ENCODE data around the gene APBA2.

The APBA2 gene

DNA sequence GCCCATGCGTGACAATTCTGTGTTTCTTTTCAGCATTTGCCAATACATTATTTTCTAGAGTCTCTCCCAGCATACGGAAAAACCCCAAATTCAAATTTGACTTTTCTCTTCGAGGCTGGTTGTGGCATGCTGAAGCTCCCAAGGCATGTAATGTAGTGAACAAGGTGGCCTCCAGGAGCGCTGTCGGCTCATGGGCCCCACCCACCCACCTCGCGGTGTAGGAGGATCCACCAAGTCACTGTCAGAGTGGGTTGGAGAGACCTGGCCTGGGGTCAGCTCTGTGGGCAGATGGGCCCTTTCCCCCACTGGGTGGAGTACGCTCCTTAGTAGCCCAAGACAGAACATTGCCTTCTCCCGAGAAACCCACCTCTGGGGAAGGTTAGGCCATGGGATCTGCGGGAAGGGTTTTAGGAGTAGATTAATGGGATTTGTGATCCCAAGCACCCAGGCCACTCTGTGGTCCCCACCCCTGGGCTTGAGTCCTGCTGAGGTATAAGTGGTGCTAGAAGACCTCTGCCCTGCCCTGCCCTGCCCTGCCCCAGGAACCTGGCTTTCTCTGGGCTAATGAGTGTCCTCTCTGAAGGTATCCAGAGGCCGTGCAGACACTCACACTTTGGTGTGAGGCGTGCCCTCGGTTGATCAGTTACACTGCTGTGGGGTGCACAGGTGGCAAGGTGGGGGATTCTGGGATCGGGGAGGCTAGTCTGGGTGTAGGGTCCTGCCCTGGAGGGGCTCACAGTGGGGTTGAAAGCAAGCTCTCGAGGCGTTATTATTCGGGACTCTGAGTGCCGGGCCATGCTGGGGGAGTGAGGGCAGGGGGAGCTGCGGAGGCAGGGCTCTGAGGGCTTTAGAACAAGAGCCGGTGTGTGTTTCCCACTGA lies 97.9 kb downstream of the APBA2 start:
- no peak for DNase-seq (ENCODE audit: low read depth in 2 of 2)

DNA sequence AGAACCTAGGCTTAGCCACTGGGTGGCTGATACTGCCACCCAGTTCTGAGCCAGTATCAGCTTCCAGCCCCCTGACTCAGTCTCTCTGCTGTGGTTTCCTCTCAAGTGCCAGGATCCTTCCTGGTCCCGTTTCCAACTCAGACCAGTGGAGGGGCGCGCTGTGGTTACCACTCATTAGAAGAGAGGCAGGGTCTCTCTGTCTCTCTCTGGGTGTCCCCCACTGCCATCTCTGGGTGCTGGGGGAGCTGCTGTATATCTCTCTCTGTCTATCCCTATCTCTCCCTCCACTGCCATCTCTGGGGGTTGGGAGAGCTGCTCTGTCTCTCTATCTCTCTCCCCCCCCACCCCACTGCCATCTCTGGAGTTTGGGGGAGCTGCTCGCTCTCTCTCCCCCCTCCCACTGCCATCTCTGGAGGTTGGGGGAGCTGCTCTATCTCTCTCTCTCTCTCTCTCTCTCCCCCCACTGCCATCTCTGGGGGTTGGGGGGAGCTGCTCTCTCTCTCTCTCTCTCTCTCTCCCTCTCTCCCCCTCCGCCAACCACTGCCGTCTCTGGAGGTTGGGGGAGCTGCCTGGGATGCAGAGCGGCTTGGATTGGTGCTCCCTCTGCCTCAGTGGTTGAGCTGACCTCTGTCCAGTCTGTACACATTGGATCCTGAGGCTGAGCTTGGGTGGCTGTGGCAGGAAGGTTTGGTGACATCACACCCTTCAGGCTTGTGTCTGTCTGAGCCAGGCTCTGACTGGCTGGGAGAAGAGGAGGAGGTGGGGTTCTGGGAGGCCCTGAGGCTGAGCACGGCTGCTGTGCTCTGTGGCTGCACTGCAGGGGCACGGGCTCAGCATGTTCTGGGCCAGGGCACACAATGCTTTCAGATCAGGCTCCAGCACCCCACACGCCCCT lies 98.9 kb downstream of the APBA2 start:
- DNase-seq (ENCODE audit: low read depth in 2 of 2): no peak

GRCh38 chr15:28985316-28985645 lies 99.5 kb downstream of the APBA2 start:
- no peak for DNase-seq (ENCODE audit: low read depth in 2 of 2)

- DNase-seq (ENCODE audit: low read depth in 2 of 2): no peak
These were observed 99.9 kb downstream of the APBA2 start for GRCh38 chr15:28985691-28986090.

- DNase-seq (ENCODE audit: low read depth in 2 of 2): no peak
These were observed 100.3 kb downstream of the APBA2 start for GRCh38 chr15:28986108-28986507.

DNA sequence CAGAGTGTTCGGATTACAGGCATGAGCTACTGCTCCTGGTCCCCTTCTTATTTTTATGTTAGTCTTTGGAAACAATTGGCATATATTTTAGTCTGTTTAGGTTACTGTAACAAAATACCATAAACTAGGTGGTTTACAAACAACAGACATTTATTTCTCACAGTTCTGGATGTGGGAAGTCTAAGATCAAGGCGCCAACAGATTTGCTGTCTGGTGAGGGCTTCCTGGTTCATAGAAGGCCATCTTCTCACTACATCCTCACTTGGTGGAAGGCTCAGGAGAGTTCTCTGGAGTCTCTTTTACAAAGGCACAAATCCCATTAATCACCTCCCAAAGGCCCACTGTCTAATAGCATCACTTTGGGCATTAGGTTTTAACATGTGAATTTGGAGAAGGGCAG lies 101.0 kb downstream of the APBA2 start:
- DNase-seq (ENCODE audit: low read depth in 2 of 2): no peak

DNA sequence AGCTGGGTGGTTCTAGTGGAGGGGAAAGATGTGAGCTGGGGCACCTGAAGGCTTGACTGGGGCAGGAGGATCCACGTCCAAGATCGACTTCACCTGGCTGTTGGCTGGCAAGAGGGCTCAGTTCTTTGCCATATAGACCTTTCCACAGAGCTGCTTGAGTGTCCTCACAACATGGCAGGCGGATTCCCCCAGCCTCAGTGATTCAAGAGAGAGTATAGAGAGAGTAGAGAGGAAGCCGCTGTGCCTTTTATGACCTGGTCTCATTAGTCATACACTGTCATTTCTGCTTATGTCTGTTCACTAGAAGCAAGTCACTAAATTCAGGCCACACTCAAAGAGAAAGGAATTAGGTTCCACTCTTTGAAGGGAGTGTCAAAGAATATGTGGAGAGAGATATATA lies 101.6 kb downstream of the APBA2 start:
- no peak for DNase-seq (ENCODE audit: low read depth in 2 of 2)

DNA sequence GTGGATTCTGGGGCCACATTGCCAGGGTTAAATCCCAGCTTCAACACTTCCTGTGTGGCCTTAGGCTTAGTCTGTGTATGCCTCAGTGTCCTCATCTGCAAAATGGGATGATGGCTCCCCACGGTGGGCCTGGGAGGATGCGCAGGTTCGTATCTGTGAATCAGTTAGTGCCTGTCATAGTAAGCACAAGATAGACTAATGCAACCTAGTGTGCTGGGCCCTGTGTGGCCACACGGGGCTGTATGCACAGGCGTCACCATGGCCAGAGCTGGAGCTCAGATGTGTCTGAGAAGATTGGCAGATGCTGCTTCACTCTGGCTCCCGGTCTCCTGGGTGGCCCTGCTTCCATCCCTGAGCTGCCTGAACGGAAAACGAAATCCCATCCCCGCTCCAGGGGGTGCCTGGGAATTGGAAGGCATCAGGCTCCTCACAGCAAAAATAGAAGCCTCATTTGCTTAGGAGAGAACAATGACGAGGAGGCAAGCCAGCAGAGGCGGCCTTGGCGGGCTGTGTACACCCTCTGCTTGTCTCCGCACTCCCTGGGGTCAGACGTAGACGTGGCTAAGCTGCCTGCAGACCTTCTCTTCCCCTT lies 103.6 kb downstream of the APBA2 start:
- DNase-seq (ENCODE audit: low read depth in 2 of 2): no peak

DNA sequence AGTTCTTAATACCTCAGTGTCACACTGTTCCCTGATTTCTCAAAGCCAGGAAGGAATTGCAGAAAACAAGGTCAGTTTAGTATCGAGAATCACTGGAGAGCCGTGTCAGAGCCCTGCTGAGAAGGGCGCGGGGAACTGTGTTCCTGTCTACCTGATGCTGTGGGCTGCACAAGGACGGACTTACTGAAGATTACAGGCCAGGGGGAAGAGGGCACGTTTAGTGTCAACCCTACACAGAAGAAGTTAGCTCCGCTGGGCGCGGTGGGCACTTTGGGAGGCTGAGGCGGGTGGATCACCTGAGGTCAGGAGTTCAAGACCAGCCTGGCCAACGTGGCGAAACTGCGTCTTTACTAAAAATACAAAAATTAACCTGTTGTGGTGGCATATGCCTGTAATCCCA lies 104.1 kb downstream of the APBA2 start:
- no peak for DNase-seq (ENCODE audit: low read depth in 2 of 2)

GRCh38 chr15:28990390-28990789 lies 104.6 kb downstream of the APBA2 start:
- no peak for DNase-seq (ENCODE audit: low read depth in 2 of 2)

- DNase-seq (ENCODE audit: low read depth in 2 of 2): no peak
These were observed 105.7 kb downstream of the APBA2 start for GRCh38 chr15:28991236-28992171.

DNA sequence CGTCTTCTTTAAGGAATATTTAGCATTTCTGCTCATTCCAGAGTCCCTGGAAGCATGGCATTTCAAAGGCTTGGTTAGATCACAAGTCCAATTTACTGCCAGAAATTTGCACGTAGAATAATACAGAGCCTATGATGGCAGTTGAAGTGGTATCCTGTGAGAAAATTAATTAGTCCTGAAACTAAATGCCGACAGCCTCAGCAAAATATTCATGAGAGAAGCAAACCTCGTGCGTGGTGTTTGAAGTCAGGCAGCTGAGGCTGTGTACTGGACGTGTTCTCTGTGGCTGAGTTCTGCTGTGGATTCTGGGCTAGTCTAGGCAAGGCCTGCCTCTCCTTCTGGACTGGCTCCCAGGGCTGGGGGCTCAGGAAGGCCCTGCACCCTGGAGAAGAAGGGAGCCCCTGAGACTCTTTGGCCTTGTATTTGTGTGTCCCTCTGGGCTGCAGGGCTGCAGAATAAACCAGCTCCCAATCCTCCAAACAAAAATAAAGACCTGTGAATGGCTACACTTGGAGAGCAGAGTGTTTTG lies 106.6 kb downstream of the APBA2 start:
- no peak for DNase-seq (ENCODE audit: low read depth in 2 of 2)

DNA sequence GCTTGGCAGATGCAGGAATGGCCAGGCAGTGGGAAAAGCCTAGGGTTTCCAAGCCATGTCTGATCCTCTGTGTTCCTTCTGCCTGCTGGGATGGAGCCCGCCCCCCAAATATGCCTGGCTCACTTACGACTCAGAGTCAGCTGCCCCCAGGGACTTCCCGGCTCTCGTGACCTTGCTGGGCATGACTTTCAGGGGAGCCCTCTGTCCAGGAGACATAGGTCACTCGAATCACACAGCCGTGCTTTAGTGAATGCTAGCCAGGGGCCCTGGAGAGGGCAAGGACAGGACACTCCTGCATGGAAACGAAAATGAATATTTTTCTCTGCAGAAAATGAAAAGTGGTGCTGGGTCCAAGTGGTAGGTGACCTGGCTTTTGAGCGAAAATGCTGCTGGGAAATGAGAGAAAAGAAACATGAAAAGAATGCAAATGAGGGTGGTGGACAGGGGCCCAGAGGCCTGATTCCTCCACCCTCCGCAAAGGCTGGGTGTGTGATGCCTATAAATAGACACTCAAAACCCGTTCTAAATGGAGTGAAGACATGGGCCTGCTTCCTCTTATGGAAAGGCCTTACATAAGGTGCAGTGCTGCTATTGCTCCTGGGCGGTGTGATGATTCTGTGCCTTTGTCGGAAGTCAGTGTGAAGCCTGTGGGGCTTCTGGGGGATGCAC lies 107.4 kb downstream of the APBA2 start:
- no peak for DNase-seq (ENCODE audit: low read depth in 2 of 2)

GRCh38 chr15:28993720-28994053 lies 107.9 kb downstream of the APBA2 start:
- no peak for DNase-seq (ENCODE audit: low read depth in 2 of 2)

- peak in 1 of 2 donors; percentile 43 for DNase-seq (ENCODE audit: low read depth in 2 of 2)
These were observed 108.5 kb downstream of the APBA2 start for GRCh38 chr15:28994142-28994830.

GRCh38 chr15:28994831-28995596 lies 109.2 kb downstream of the APBA2 start:
- DNase-seq (ENCODE audit: low read depth in 2 of 2): no peak

DNA sequence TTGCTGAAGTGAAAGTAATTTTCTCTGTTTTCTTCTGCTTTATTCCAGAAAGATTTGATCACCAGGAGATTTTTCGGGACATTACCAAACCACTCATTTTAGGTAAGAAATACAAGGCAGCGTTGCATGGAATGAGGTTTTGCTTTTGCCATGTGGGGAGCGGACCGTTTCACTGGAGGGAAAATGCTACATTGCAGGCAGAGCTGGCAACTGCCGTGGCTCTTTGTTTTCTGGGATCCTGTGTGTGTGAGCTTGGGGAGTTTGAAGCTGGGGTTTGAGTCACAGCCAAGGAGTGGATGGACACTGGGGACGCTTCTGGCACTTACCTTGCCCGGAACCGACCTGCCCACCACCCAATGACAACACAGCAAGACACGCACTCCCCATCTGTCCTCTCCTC lies 109.9 kb downstream of the APBA2 start:
- no peak for DNase-seq (ENCODE audit: low read depth in 2 of 2)

GRCh38 chr15:28996289-28996688 lies 110.5 kb downstream of the APBA2 start:
- DNase-seq (ENCODE audit: low read depth in 2 of 2): no peak

DNA sequence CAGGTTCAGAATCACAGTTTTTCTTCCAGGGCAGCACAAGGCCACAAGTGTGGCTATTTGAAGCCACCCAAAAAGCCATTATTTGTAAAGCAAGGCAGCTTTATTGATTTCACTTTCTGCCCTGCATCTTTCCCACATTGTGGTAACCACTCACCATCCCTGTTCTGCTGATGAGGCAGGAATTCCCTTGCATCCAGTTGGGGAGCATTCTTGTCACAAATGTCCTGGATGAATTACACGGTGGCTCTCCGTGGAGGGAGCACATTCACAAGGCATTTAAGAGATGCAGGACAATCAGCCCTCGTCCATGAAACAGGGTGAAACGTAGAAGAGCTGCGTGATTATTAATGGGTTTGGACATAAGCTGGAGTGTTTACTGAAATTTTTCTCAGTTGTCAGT lies 111.2 kb downstream of the APBA2 start:
- no peak for DNase-seq (ENCODE audit: low read depth in 2 of 2)

Data from activated CD8-positive, alpha-beta memory T cell treated with anti-CD3 and anti-CD28 coated beads for 4 hours (primary cell).